Measurements from ENCODE around the gene GRIA4.
"Not testable (repeated sequence)": the region's sequence is repeated elsewhere in the genome, so short reads cannot be mapped to it uniquely, and the experiment has no call there.

The GRIA4 gene

GRCh38 chr11:105933695-105934094, 323.8 kb downstream of the GRIA4 start:
- no peak for DNase-seq

GRCh38 chr11:105935791-105936190, 325.9 kb downstream of the GRIA4 start:
- no peak for DNase-seq

- no peak for DNase-seq
These were observed 327.5 kb downstream of the GRIA4 start for GRCh38 chr11:105937331-105937730.

GRCh38 chr11:105937738-105938137, 327.9 kb downstream of the GRIA4 start:
- no peak for DNase-seq

- DNase-seq, result no peak
These were observed 333.0 kb downstream of the GRIA4 start for GRCh38 chr11:105942921-105943320.

- no peak for DNase-seq
These were observed 339.2 kb downstream of the GRIA4 start for GRCh38 chr11:105948918-105949590.

- no peak for DNase-seq
These were observed 344.0 kb downstream of the GRIA4 start for GRCh38 chr11:105953886-105954285.

- peak; percentile 63 for DNase-seq
These were observed 350.7 kb downstream of the GRIA4 start for GRCh38 chr11:105960252-105961245.

GRCh38 chr11:105968021-105968697, 358.3 kb downstream of the GRIA4 start:
- no peak for DNase-seq

- no peak for DNase-seq
These were observed 359.9 kb downstream of the GRIA4 start for GRCh38 chr11:105969756-105970155.

GRCh38 chr11:105975128-105975527, 365.3 kb downstream of the GRIA4 start:
- no peak for DNase-seq

GRCh38 chr11:105979997-105980703, 370.3 kb downstream of the GRIA4 start:
- no peak for DNase-seq

GRCh38 chr11:105986554-105986953, 376.7 kb downstream of the GRIA4 start:
- no peak for DNase-seq

GRCh38 chr11:105988197-105988596, 378.3 kb downstream of the GRIA4 start:
- no peak for DNase-seq

GRCh38 chr11:105989124-105989523, 379.3 kb downstream of the GRIA4 start:
- DNase-seq, result no peak

- no peak for DNase-seq
These were observed 382.0 kb downstream of the GRIA4 start for GRCh38 chr11:105991888-105992287.

GRCh38 chr11:106001304-106002012, 391.6 kb downstream of the GRIA4 start:
- DNase-seq, result no peak

- DNase-seq, result not testable (repeated sequence)
These were observed 393.2 kb downstream of the GRIA4 start for GRCh38 chr11:106003094-106003493.

- no peak for DNase-seq
These were observed 401.6 kb downstream of the GRIA4 start for GRCh38 chr11:106011481-106011880.

- DNase-seq, result no peak
These were observed 402.9 kb downstream of the GRIA4 start for GRCh38 chr11:106012744-106013143.

GRCh38 chr11:106014035-106014434, 404.2 kb downstream of the GRIA4 start:
- DNase-seq, result no peak

- no peak for DNase-seq
These were observed 404.7 kb downstream of the GRIA4 start for GRCh38 chr11:106014620-106015019.

Measured in islet precursor cell (in vitro differentiated cells).